ENCODE measurements around the gene SYT7.

- TF ChIP-seq POLR2A (IDR thresholded peaks at IDR 0.05; ENCODE audit: low read depth, low read length) (no peak), POLR2AphosphoS5 (IDR thresholded peaks at IDR 0.05; ENCODE audit: low read depth, low read length) (no peak), TAF1 (IDR thresholded peaks at IDR 0.05; ENCODE audit: low read depth, low read length) (no peak)
These were observed 27.2 kb upstream of the SYT7 start for GRCh38 chr11:61607920-61608599.

Measured in GM12891 (cell line).